Measurements from ENCODE around the gene CHCHD6.
A peak's percentile ranks its signal among the peaks of the same experiment; 100 is the strongest.

Gene CHCHD6

DNA sequence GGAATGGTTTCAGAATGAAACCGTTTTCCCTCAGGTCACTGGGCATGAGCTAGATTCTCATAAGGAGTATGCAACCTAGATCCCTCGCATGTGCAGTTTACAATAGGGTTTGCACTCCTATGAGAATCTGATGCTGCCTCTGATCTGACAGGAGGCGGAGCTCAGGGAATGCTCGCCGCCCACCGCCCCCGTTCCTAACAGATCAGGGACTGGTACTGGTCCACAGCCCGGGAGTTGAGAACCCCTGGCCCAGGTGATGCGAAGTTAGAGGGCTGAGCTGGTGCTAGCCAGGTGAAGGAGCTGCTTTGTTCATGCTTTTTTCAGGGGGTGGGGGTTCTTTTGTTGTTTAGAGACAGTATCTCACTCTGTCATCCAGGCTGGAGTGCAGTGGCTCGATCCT is 263.3 kb downstream of the CHCHD6 start:
- Mint-ChIP-seq H3K27ac (no peak overlapping the region), H3K4me1 (ENCODE audit: low read depth) (peaks cover 60% of the 10 kb centered on the region)

GRCh38 chr3:126968391-126969390 is 264.7 kb downstream of the CHCHD6 start:
- no peak overlapping the region for H3K4me3 Mint-ChIP-seq
- H3K9me3 Mint-ChIP-seq, result no peaks in the 10 kb centered on the region
- H3K4me1 Mint-ChIP-seq (ENCODE audit: low read depth), result peaks cover 61% of the 10 kb centered on the region
- peak overlapping the region; percentile 33 for H3K27ac Mint-ChIP-seq
- H3K27me3 Mint-ChIP-seq, result peaks cover 83% of the 10 kb centered on the region
- intact Hi-C loops (cut with micrococcal nuclease), result no loop called here
- no peaks in the 10 kb centered on the region for H3K36me3 Mint-ChIP-seq (ENCODE audit: low read depth)

More for the DNA sequence above, 263.3 kb downstream of the CHCHD6 start:
- peaks cover 84% of the 10 kb centered on the region for H3K27me3 Mint-ChIP-seq
- no peaks in the 10 kb centered on the region for H3K9me3 Mint-ChIP-seq
- intact Hi-C loops (cut with micrococcal nuclease), result no loop called here
- no peak overlapping the region for H3K4me3 Mint-ChIP-seq
- H3K36me3 Mint-ChIP-seq (ENCODE audit: low read depth), result no peaks in the 10 kb centered on the region

GRCh38 chr3:126969586-126969985 is 265.5 kb downstream of the CHCHD6 start:
- Mint-ChIP-seq H3K36me3 (ENCODE audit: low read depth) (peaks cover 6% of the 10 kb centered on the region), H3K9me3 (peaks cover 9% of the 10 kb centered on the region), H3K4me3 (no peak overlapping the region), H3K4me1 (ENCODE audit: low read depth) (peaks cover 60% of the 10 kb centered on the region), H3K27me3 (peaks cover 81% of the 10 kb centered on the region), H3K27ac (no peak overlapping the region)
- intact Hi-C loops (cut with micrococcal nuclease), result no loop called here

- peaks cover 56% of the 10 kb centered on the region for H3K4me1 Mint-ChIP-seq (ENCODE audit: low read depth)
- intact Hi-C loops (cut with micrococcal nuclease), result loop anchor here (10.0 kb wide), 1 partner anchor 445 kb away; the partner anchor contains the start of gene CHST13
- H3K27me3 Mint-ChIP-seq, result peaks cover 81% of the 10 kb centered on the region
These were observed 266.1 kb downstream of the CHCHD6 start for GRCh38 chr3:126970101-126970500.

GRCh38 chr3:126970921-126971320 is 266.9 kb downstream of the CHCHD6 start:
- H3K9me3 Mint-ChIP-seq, result peaks cover 19% of the 10 kb centered on the region
- H3K27ac Mint-ChIP-seq, result peak overlapping the region; percentile 87
- H3K36me3 Mint-ChIP-seq (ENCODE audit: low read depth), result peaks cover 12% of the 10 kb centered on the region
- peaks cover 56% of the 10 kb centered on the region for H3K4me1 Mint-ChIP-seq (ENCODE audit: low read depth)
- intact Hi-C loops (cut with micrococcal nuclease), result loop anchor here (10.0 kb wide), 1 partner anchor 446 kb away; the partner anchor contains the start of gene CHST13
- no peak overlapping the region for H3K4me3 Mint-ChIP-seq
- H3K27me3 Mint-ChIP-seq, result peaks cover 79% of the 10 kb centered on the region

More at GRCh38 chr3:126970101-126970500, 266.1 kb downstream of the CHCHD6 start:
- Mint-ChIP-seq H3K4me3 (no peak overlapping the region), H3K36me3 (ENCODE audit: low read depth) (peaks cover 11% of the 10 kb centered on the region), H3K9me3 (peaks cover 14% of the 10 kb centered on the region), H3K27ac (peak overlapping the region; percentile 72)

DNA sequence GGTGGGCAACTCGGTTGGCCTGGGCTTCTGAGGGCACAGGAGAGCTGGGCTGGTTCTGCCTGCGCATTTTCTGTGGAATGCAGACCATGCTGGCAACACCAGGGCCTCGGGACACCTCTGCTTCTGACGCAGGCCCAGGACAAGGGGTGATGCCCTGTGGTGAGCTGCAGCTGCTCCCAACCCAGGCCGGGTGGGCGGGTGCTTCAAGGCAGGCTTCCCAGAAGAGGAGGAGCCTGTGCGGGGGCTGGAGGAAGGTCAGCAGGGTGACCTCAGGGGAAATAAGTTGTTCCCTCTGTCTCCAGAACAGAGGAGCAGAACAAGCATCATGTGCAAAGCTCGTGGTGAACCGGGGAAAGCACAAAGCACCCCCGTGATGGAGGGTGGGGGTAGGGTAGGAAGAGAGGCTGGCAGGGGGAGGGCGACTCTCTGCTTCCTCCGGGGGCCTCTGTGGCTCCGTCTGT is 267.9 kb downstream of the CHCHD6 start:
- H3K4me1 Mint-ChIP-seq (ENCODE audit: low read depth), result peaks cover 56% of the 10 kb centered on the region
- peaks cover 77% of the 10 kb centered on the region for H3K27me3 Mint-ChIP-seq
- H3K4me3 Mint-ChIP-seq, result no peak overlapping the region
- H3K27ac Mint-ChIP-seq, result peak overlapping the region; percentile 87
- intact Hi-C loops (cut with micrococcal nuclease), result loop anchor here (2.0 to 10.0 kb wide), 2 partner anchors 59 to 447 kb away; partner anchors contain the start of gene CHST13
- H3K9me3 Mint-ChIP-seq, result peaks cover 19% of the 10 kb centered on the region
- H3K36me3 Mint-ChIP-seq (ENCODE audit: low read depth), result peaks cover 12% of the 10 kb centered on the region

GRCh38 chr3:126972866-126973265 is 268.8 kb downstream of the CHCHD6 start:
- intact Hi-C loops (cut with micrococcal nuclease), result loop anchor here (1.0 to 10.0 kb wide), 3 partner anchors 9 to 448 kb away; partner anchors contain the start of gene CHST13
- no peak overlapping the region for H3K4me3 Mint-ChIP-seq
- peaks cover 80% of the 10 kb centered on the region for H3K27me3 Mint-ChIP-seq
- H3K36me3 Mint-ChIP-seq (ENCODE audit: low read depth), result peaks cover 12% of the 10 kb centered on the region
- H3K27ac Mint-ChIP-seq, result peak overlapping the region; percentile 87
- peaks cover 59% of the 10 kb centered on the region for H3K4me1 Mint-ChIP-seq (ENCODE audit: low read depth)
- H3K9me3 Mint-ChIP-seq, result peaks cover 19% of the 10 kb centered on the region

DNA sequence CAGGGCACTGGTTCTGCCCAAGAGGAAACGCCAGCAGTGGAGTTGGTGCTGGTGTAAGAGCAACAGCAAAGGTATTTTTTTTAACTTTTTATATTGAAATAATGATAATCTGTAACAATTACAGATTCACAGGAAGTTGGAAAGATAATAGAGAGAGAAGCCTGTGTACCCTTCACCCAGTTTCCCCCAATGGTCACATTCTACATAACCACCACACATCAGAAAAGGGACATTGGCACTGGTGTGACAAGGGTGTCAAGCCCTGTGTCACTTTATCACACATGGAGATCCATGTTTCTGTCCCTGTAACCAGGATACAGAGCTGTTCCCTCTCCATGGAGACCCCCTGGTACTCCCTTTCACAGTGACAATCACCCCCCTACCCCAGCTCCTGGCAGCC is 269.8 kb downstream of the CHCHD6 start:
- intact Hi-C loops (cut with micrococcal nuclease), result loop anchor here (1.0 to 10.0 kb wide), 3 partner anchors 8 to 449 kb away; partner anchors contain the start of gene CHST13
- peaks cover 12% of the 10 kb centered on the region for H3K36me3 Mint-ChIP-seq (ENCODE audit: low read depth)
- peaks cover 19% of the 10 kb centered on the region for H3K9me3 Mint-ChIP-seq
- peak overlapping the region; percentile 87 for H3K27ac Mint-ChIP-seq
- H3K4me1 Mint-ChIP-seq (ENCODE audit: low read depth), result peaks cover 59% of the 10 kb centered on the region
- H3K27me3 Mint-ChIP-seq, result peaks cover 80% of the 10 kb centered on the region
- no peak overlapping the region for H3K4me3 Mint-ChIP-seq

DNA sequence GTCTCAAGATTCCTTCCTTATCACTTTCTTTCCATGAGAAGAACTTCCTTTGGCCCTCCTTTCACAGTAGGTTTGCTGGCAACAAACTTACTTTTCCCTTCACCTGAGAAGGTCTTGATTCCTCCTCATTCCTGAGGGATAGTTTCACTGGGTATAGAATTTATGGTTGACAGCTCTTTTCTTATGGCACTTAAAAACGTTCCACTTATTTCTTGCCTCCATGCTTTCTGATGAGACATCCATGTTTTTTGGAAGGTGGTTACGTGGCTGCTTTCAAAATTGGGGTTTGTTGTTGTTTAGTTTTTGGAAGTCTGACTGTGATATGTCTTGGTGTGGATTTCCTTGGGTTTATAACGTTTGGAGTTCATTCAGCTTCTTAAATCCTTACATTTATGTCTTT is 270.7 kb downstream of the CHCHD6 start:
- Mint-ChIP-seq H3K9me3 (peaks cover 19% of the 10 kb centered on the region), H3K4me3 (no peak overlapping the region), H3K36me3 (ENCODE audit: low read depth) (peaks cover 12% of the 10 kb centered on the region), H3K27me3 (peaks cover 77% of the 10 kb centered on the region), H3K4me1 (ENCODE audit: low read depth) (peaks cover 59% of the 10 kb centered on the region), H3K27ac (no peak overlapping the region)
- intact Hi-C loops (cut with micrococcal nuclease), result loop anchor here (10.0 kb wide), 1 partner anchor 450 kb away; the partner anchor contains the start of gene CHST13

- Mint-ChIP-seq H3K36me3 (ENCODE audit: low read depth) (peaks cover 12% of the 10 kb centered on the region), H3K27me3 (peaks cover 80% of the 10 kb centered on the region)
- intact Hi-C loops (cut with micrococcal nuclease), result loop anchor here (10.0 kb wide), 1 partner anchor 452 kb away; the partner anchor contains the start of gene CHST13
These were observed 272.9 kb downstream of the CHCHD6 start for GRCh38 chr3:126976906-126977305.

DNA sequence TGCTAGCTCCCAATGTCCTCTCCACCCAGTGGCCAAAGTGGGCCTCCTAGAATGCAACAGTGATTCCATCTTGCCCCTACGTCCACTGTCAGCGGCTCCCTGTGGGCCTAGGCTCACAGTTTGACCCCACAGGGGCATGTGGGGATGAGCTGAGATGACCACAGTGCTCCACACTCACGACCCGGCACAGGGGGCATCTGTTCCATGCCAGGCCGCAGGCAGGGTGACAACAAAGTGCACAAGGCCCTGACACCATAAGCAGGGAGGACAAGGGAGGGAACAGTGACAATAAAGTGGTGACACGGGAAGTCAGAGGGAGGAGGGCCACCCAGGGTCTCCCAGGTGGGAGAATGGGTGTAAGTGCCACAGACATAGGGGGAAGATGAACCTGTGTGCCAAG is 273.8 kb downstream of the CHCHD6 start:
- intact Hi-C loops (cut with micrococcal nuclease), result loop anchor here (10.0 kb wide), 1 partner anchor 453 kb away; the partner anchor contains the start of gene CHST13
- Mint-ChIP-seq H3K27ac (peak overlapping the region; percentile 9), H3K4me3 (no peak overlapping the region), H3K27me3 (peaks cover 80% of the 10 kb centered on the region), H3K36me3 (ENCODE audit: low read depth) (peaks cover 12% of the 10 kb centered on the region), H3K9me3 (peaks cover 19% of the 10 kb centered on the region), H3K4me1 (ENCODE audit: low read depth) (peaks cover 52% of the 10 kb centered on the region)

More at GRCh38 chr3:126976906-126977305, 272.9 kb downstream of the CHCHD6 start:
- peaks cover 55% of the 10 kb centered on the region for H3K4me1 Mint-ChIP-seq (ENCODE audit: low read depth)
- no peak overlapping the region for H3K27ac Mint-ChIP-seq
- H3K4me3 Mint-ChIP-seq, result no peak overlapping the region
- H3K9me3 Mint-ChIP-seq, result peaks cover 19% of the 10 kb centered on the region

- peaks cover 12% of the 10 kb centered on the region for H3K36me3 Mint-ChIP-seq (ENCODE audit: low read depth)
- peaks cover 76% of the 10 kb centered on the region for H3K27me3 Mint-ChIP-seq
- H3K9me3 Mint-ChIP-seq, result peaks cover 19% of the 10 kb centered on the region
- no peak overlapping the region for H3K4me3 Mint-ChIP-seq
- intact Hi-C loops (cut with micrococcal nuclease), result loop anchor here (10.0 kb wide), 1 partner anchor 453 kb away; the partner anchor contains the start of gene CHST13
- H3K4me1 Mint-ChIP-seq (ENCODE audit: low read depth), result peaks cover 47% of the 10 kb centered on the region
- peak overlapping the region; percentile 55 for H3K27ac Mint-ChIP-seq
These were observed 274.3 kb downstream of the CHCHD6 start for GRCh38 chr3:126978291-126978690.

DNA sequence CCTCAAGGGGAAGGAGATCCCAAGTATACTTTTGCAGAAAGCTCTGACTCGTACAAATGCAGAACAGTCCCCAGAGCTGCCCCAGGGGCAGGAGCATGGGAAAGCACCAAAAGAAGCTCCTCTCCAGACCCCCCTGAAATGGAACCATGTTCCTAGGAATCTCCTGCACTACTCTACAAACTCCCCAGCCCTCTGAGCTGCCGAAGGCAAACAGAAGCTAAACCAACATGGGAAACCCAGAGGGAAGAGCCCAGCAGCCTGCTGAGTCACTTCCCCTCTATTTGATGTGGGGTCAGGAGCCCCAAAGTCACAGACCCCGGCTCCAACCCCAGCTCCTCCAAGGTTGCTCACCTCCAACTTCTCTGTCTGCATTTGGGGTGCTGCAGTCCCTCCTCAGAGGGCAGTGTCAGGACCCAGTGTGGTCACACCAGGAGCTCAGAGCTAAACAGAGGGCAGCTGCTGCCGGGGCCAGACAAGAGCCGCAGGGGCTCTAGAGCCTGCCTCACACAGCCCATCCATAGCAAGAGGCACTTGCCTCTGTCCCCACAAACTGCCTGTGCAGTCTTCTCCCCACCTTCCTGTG is 275.1 kb downstream of the CHCHD6 start:
- H3K27me3 Mint-ChIP-seq, result peaks cover 72% of the 10 kb centered on the region
- intact Hi-C loops (cut with micrococcal nuclease), result loop anchor here (10.0 kb wide), 1 partner anchor 454 kb away; the partner anchor contains the start of gene CHST13
- peaks cover 15% of the 10 kb centered on the region for H3K9me3 Mint-ChIP-seq
- peaks cover 11% of the 10 kb centered on the region for H3K36me3 Mint-ChIP-seq (ENCODE audit: low read depth)
- H3K4me1 Mint-ChIP-seq (ENCODE audit: low read depth), result peaks cover 44% of the 10 kb centered on the region
- peak overlapping the region; percentile 55 for H3K27ac Mint-ChIP-seq
- no peak overlapping the region for H3K4me3 Mint-ChIP-seq

Measured in dendritic cell treated with granulocyte-macrophage colony-stimulating factor and Interleukin-4, amounts not matched to agents 40 ng/mL and 50 ng/mL, for 4 days (primary cell).